K562 (cell line): ENCODE results near the gene DNAJC6. TPM values are rescaled to one million over a fixed set of nuclear protein-coding genes. Genes with fewer than 3 reads are reported as not detected.

Experiments
- CXXC5 ChIP-seq: fragments of 250-450 bp; sonication (Bioruptor Pico); IDR thresholded peaks from 2 replicates; pipeline ENCODE4 v1.8.0; 2022; ENCODE audit warnings: inconsistent platforms, mild to moderate bottlenecking, moderate library complexity
- GATAD2B ChIP-seq: fragments of 450-650 bp; IDR thresholded peaks from 2 replicates; pipeline ENCODE4 v1.6.1; 2017; ENCODE audit warnings: mild to moderate bottlenecking, borderline replicate concordance
- HIVEP1 ChIP-seq: fragments of 250-450 bp; sonication (Bioruptor Pico); IDR thresholded peaks from 2 replicates; pipeline ENCODE4 v1.4.0; 2020; ENCODE audit warnings: mild to moderate bottlenecking
- ID3 ChIP-seq, 2 experiments: fragments of 250-450 bp in 1 of 2; fragments of 450-650 bp in 1 of 2; sonication (Bioruptor Pico) in 1 of 2; IDR thresholded peaks; 2 replicates each; pipeline versions ENCODE4 v1.6.1 to v1.8.0; 2016 to 2021; ENCODE audit warnings: mild to moderate bottlenecking in 2 of 2, moderate library complexity in 2 of 2, missing compliant biosample characterization in 1 of 2, missing genetic modification characterization in 1 of 2
- MNT ChIP-seq, 2 experiments: fragments of 450-650 bp; conservative IDR thresholded peaks; 2 replicates each; pipeline ENCODE4 v1.6.1; 2017; ENCODE audit warnings: mild to moderate bottlenecking in 2 of 2, moderate library complexity in 2 of 2
- MTA2 ChIP-seq: fragments of 450-650 bp; IDR thresholded peaks from 2 replicates; pipeline ENCODE4 v1.6.1; 2016; ENCODE audit warnings: low read depth
- POLR2AphosphoS5 ChIP-seq: IDR thresholded peaks from 2 replicates; pipeline ENCODE4 v1.6.1; 2011; ENCODE audit warnings: mild to moderate bottlenecking, low read depth, low read length, moderate library complexity; ENCODE audit not compliant: control insufficient read depth, insufficient read depth
- PTRF ChIP-seq: fragments of 450-650 bp; IDR thresholded peaks from 2 replicates; pipeline ENCODE4 v1.6.1; 2016; ENCODE audit warnings: mild to moderate bottlenecking, missing genetic modification characterization, missing compliant biosample characterization
- RBM39 ChIP-seq: fragments of 200-400 bp; formaldehyde crosslinking; optimal IDR thresholded peaks from 2 replicates; pipeline ENCODE3; 2018; ENCODE audit warnings: low read depth, low read length
- SIN3A ChIP-seq, 2 experiments: fragments of 150-350 bp in 1 of 2; IDR thresholded peaks; 2 replicates each; pipeline ENCODE4 v1.6.1; 2011 to 2016; ENCODE audit warnings: borderline replicate concordance in 2 of 2, low read depth in 2 of 2, low read length in 2 of 2, mild to moderate bottlenecking in 2 of 2, moderate library complexity in 2 of 2; ENCODE audit not compliant: control insufficient read depth in 1 of 2
- SP2 ChIP-seq: IDR thresholded peaks from 2 replicates; pipeline ENCODE4 v1.6.1; 2011; ENCODE audit warnings: mild to moderate bottlenecking, low read depth, low read length, moderate library complexity; ENCODE audit not compliant: poor library complexity, severe bottlenecking; ENCODE audit errors: extremely low read depth
- TCF3 ChIP-seq: sonication (generic); formaldehyde crosslinking; IDR thresholded peaks from 2 replicates; pipeline ENCODE4 v1.4.0; 2020; ENCODE audit warnings: mild to moderate bottlenecking, missing genetic modification reagents
- TEAD4 ChIP-seq, 2 experiments: sonication (generic) in 1 of 2; formaldehyde crosslinking in 1 of 2; IDR thresholded peaks; 2 replicates each; pipeline versions ENCODE4 v1.6.1 to v1.8.0; 2012 to 2022; ENCODE audit warnings: borderline replicate concordance in 1 of 2, inconsistent platforms in 1 of 2, low read length in 1 of 2, mild to moderate bottlenecking in 1 of 2, missing genetic modification reagents in 1 of 2
- ZBTB2 ChIP-seq: fragments of 450-650 bp; IDR thresholded peaks from 2 replicates; pipeline ENCODE4 v1.6.1; 2016; ENCODE audit warnings: antibody characterized with exemption
- ZBTB34 ChIP-seq: fragments of 250-450 bp; sonication (Bioruptor Pico); IDR thresholded peaks from 2 replicates; pipeline ENCODE4 v1.8.0; 2021; ENCODE audit warnings: mild to moderate bottlenecking, moderate library complexity
- ZBTB43 ChIP-seq: sonication (generic); formaldehyde crosslinking; IDR thresholded peaks from 2 replicates; pipeline ENCODE4 v1.8.0; 2023; ENCODE audit warnings: mild to moderate bottlenecking, missing genetic modification reagents
- ZNF239 ChIP-seq: fragments of 250-450 bp; sonication (Bioruptor Pico); IDR thresholded peaks from 2 replicates; pipeline ENCODE4 v1.4.0; 2020; ENCODE audit warnings: mild to moderate bottlenecking
- ZNF561 ChIP-seq: fragments of 450-650 bp; formaldehyde crosslinking; conservative IDR thresholded peaks from 2 replicates; pipeline ENCODE4 v1.4.0; 2020; ENCODE audit warnings: mild to moderate bottlenecking, moderate library complexity
- ZNF76 ChIP-seq: fragments of 250-450 bp; sonication (Bioruptor Pico); IDR thresholded peaks from 2 replicates; pipeline ENCODE4 v1.4.0; 2020; ENCODE audit warnings: mild to moderate bottlenecking, moderate library complexity, borderline replicate concordance
- polyA plus RNA-seq, 8 experiments: library from polyadenylated mRNA; depleted of rRNA in 4 of 8; stranded (reverse) in 5 of 8; unstranded in 3 of 8; fragments of >200 nt; fragmentation: Nextera tagmentation in 2 of 8; fragmentation: Illumina TruSeq in 1 of 8; extraction: Ambion mirVana in 2 of 8; extraction: Trizol in 1 of 8; gene quantifications; 2 replicates each; pipeline versions ENCODE4 v1.2.1 to v1.2.3, GENCODE V29; 2011 to 2014; ENCODE audit warnings: inconsistent platforms in 1 of 8, missing spikeins in 1 of 8
- total RNA-seq, 7 experiments: library from RNA; depleted of rRNA in 6 of 7; stranded (reverse); fragments of >200 nt in 6 of 7; fragmentation: Illumina TruSeq in 2 of 7; extraction: Trizol in 2 of 7; gene quantifications; 2 replicates each; pipeline versions ENCODE4 v1.2.1 to v1.2.3, GENCODE V29; 2011 to 2021; ENCODE audit warnings: low replicate concordance in 1 of 7

Gene DNAJC6
- total and polyA plus RNA-seq, 9 of the 15 experiments (the other 6 are each of a cell fraction or from before 2014, with no cell fraction given) = 6.7 to 78.7 (median 28.0) TPM

- TF ChIP-seq SP2 (no peak), ZBTB2 (no peak), ZNF561 (CRISPR knock-in tag) (no peak), ID3 (CRISPR knock-in tag; IDR thresholded peaks at IDR 0.05) (no peak), ID3 (tag; IDR thresholded peaks at IDR 0.05) (0 out of 2 replicates have a peak, but pooled peaks have one; percentile 27), ZBTB34 (CRISPR knock-in tag) (no peak), GATAD2B (no peak), SIN3A (IDR thresholded peaks at IDR 0.05; ENCODE audit: borderline replicate concordance in 2 of 2, control insufficient read depth in 1 of 2, low read depth in 2 of 2, low read length in 2 of 2) (0 out of 4 replicates have a peak, but pooled peaks of 1 of the 2 experiments have one; percentile 18), ZBTB43 (CRISPR knock-in tag) (no peak), ZNF239 (CRISPR knock-in tag) (no peak), POLR2AphosphoS5 (peak; percentile 62; the same call in 1 of the 2 replicates), MTA2 (peak; percentile 51; the same call in 1 of the 2 replicates), HIVEP1 (CRISPR knock-in tag) (no peak), TEAD4 (IDR thresholded peaks at IDR 0.05; ENCODE audit: low read length) (peak; percentile 78), TEAD4 (CRISPR knock-in tag; IDR thresholded peaks at IDR 0.05; ENCODE audit: borderline replicate concordance) (no peak), PTRF (tag) (no peak), CXXC5 (0 out of 2 replicates have a peak, but pooled peaks have one; percentile 40), RBM39 (no peak), ZNF76 (CRISPR knock-in tag) (no peak), MNT (conservative IDR thresholded peaks at IDR 0.05) (0 out of 4 replicates have a peak, but pooled peaks of 1 of the 2 experiments have one; percentile 25), TCF3 (CRISPR knock-in tag) (peak; percentile 87)
These were observed 30.1 kb upstream of the DNAJC6 start (continued) for GRCh38 chr1:65279070-65279779.
